GM18502 (cell line): Measurements from ENCODE around the gene PATJ.

Experiments
- ATAC-seq: cut with Tn5 transposase; IDR thresholded peaks from one replicate; pipeline ENCODE4 v1.9.1; 2021; ENCODE audit warnings: mild to moderate bottlenecking; ENCODE audit not compliant: unreplicated experiment, poor library complexity

Gene PATJ

DNA sequence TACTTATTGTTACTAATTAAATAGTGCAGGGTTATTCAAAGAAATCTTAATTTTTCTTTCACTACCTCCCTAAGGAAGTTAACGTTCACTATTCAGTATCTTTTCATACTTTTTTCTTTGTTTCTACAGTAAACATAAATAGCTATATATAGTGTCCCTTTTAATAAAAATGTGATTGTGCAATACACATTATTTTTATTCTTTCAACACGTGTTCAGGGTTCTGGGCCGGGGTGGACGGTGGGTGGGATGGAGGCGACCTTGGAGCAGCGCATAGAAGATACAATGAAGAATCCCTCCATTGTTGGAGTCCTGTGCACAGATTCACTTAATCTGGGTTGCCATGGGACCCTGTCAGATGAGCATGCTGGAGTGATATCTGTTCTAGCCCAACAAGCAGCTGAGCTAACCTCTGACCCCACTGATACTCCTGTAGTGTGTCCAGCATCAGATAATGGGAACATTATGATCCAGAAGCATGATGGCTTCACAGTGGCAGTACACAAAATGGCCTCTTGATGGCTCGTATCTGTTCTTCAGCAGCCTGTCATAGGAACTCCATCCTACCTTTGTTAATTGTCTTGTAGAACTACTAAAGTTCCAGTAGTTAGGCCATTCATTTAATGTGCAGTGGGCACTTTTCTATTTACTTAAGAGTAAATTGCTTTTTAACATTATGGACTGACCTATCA, 296.5 kb downstream of the PATJ start:
- no peak for ATAC-seq

DNA sequence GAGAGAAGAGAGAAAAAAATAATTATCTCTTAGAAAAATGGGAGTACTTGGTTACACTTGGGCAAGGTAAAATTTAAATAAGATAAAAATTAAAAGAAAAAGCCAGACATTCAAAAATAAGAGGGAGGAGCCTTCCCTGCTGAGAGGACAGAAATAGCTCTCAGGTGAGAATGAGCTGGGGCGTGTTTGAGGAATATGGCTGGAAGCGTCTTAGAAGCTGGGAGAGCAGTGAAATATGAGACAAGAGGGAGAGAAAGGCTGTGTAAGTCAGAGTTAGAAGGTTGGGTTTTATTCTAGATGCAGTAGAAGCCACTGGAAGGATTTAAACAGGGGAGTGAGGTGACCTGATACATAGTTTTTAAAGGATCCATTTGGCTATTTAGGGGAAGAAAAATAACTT, 298.2 kb downstream of the PATJ start:
- ATAC-seq, result no peak

DNA sequence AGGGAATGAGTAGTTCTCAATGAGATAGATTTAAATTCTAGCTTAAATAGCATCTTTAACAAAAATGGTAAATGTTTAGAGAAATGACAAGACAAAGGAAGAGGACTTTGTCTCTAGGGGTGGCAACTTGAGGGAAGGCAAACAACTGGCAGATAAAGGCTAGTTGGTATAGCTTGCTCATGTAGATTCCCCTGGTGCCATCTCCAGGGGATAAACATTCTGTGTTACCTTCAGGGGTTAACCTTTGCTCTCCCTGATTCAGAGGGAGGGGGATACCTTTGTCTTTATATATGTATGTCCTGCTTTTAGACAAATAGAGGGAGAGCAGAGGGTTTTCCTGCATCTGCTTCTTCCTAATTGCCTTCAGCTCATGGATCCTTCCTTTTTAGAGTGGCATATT, 298.7 kb downstream of the PATJ start:
- ATAC-seq, result no peak

DNA sequence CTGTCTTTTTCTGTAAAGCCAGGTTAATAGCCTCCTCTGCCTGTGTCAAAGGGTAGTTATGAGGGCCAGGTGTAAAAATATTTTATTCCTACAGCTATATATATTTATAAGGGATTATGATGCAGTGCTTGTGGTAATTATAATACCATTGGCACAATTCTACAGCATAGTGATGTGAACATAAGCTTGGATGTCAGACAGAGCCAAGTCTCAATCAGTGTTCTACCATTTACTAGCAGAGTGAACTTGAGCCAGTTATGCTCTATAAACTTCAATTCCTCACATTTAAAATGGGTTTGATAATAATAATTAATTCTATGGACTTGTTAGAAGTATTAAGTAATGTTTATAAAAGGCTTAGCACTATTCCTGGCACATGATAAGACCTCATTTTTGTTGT, 300.9 kb downstream of the PATJ start:
- no peak for ATAC-seq

DNA sequence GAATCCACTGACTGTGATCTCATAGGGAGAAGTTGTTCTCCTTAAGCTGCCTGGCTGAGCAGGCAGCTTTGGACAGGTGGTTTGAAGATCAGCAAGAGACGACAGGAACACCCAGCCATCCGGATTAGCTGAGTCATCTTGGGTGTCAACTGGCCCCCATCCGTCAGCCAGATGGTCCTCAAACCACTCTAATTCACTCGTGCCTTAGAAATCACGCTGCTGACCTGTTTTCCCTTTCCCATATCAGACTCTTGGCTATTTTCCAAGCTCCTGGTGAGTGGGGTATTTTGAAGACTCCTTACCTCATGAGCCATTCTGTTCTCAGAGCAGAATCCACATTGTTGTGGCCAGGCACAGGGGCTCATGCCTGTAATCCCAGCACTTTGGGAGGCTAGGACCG, 303.3 kb downstream of the PATJ start:
- no peak for ATAC-seq

DNA sequence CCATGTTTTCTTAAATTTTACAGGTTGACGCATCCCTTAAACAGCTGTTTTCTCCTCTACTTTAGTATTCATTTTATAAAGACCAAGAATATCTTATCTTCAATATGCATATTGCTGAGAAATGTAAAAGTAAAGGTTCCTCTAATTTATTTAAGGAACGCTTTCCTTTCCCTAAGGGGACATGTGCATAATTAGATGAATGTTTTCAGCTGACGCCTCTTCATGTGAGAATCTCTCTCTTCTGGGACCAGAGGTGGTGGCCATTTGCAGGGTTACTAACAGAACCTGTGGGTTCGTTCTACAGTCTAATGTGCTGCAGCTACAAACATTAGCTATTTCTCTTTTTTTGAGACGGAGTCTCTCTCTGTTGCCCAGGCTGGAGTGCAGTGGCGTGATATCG, 304.6 kb downstream of the PATJ start:
- no peak for ATAC-seq

DNA sequence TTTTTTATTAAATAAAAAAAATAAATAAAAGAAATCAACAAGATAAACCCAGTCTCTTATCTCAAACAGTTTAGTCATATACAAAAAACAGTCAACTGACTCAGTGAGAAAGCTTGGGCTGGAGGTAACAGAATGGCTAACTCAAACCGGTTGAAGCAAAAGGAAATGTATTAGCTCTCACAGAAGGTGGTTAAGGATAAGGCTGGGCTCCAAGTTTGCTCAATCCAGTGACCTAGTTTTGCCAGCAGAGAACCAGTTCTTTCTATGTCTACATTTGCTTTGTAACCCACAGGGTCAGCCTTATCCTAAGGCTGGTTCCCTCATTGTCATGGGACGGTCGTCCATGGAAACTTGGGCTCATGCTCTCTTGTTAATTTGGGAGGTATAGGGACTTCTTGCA, 307.9 kb downstream of the PATJ start:
- no peak for ATAC-seq

DNA sequence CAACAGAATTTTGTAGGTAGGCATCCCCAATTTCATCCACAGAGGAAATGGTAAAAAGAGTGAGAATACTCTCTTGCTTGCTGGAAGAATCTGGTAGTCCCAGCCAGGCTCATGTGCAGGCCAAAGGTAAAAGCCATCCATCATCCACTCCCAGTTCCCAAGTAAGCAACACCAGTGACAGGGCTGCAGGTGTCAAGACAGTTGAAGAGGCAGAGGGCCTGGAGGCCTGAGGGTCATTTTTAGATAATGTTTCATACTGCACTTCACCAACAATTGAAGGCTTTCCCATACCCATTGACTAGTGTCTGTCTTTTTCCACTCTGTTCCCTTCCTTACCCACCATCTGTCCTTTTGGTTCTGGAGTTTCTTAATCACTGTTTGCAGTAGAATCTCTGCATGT, 310.7 kb downstream of the PATJ start:
- ATAC-seq, result no peak

DNA sequence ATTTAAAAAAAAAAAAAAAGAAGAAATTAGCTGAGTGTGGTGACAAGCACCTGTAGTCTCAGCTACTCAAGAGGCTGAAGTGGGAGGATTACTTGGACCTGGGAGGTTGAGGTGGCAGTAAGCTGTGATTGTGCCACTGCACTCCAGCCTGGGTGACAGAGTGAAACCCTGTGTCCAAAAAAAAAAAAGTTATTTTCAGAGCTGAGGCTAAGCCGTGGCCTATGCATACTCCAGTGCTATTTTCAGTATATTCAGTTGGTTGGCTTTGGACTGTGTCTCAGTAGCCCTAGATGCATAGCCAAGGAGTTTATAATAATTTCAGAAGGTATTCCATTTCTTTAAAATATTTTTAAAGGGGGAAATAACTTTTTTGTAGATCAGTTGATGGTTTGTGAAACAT, 311.9 kb downstream of the PATJ start:
- ATAC-seq, result no peak

DNA sequence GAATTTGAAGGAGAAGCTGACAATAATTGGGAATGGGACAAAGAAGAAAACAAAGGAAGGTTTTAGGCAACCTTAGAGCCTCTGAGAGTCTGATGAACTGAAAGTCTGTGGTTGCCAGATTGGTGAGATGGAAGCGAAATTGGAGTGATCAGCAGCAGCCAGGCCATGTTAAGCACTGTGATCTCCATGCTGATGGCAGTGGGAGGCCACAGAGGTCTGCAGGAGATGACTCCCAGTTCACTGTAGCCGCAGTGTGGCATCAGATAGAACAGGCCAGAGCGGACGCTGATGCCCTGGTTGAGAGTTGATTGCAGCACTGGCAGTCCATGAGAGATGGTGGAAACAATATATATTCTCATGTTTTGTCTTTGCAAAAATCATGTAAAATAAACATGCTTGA, 314.9 kb downstream of the PATJ start:
- no peak for ATAC-seq

DNA sequence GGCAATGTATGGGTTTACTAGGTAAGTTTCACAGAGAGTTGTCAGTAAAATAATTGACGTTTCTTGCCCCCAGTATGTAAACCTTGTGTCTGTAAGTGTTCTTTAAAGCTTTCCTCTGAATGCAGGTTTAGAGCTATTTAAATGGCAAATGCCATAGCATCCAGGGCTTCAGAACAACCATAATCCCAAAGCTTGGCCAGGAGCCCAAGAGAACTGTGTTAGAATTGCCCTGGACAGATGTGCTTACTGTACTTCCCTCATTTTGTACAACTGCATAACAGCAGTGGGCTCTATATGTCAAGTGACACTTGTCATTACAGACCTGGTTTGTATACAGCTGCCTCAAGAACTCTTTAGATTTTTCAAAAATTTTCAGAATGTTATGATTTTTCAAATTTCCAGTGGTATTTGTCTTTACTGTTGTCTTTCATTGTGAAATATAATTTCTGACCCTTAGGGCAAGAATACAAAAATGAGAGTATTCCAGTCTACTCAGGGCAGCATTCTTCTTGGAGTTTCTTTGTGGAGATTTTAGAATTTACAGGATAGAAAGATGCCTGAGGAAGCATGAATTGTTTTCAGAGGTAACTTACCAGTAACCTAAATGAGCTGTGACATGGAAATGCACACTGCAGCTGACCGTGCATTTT, 315.5 kb downstream of the PATJ start:
- ATAC-seq, result no peak

DNA sequence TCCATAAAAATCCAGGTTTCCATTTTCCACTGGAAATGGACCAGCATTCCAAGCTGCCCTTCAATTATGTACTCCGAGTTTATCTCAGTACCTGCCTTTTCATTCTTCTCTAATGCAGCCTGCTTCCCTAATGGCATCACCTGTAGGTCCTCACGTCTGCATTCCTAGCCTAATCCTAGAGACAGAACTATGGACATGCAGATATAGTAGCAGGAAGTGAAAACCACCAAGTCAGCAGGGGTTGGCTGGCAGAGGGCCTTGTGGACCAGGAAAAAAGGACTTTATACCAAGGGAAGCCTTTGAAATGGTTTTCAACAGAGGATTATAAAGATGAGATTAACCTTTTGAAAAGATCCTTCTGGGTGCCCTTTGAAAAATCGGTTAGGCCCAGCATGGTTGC, 316.7 kb downstream of the PATJ start:
- no peak for ATAC-seq

DNA sequence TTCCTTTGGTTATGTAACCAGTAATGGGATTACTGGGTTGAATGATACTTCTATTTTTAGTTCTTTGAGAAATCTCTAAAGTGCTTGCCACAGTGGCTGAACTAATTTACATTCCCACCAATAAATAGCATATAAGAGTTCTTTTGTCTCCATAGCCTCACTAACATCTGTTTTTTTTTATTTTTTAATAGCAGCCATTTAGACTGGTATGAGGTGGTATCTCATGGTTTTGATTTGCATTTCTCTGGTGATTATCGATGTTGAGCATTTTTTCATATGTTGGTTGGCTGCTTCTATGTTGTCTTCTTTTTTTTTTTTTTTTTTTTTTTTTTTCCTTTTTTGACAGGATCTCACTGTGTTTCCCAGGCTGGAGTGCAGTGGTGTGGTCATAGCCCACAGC, 319.8 kb downstream of the PATJ start:
- no peak for ATAC-seq

DNA sequence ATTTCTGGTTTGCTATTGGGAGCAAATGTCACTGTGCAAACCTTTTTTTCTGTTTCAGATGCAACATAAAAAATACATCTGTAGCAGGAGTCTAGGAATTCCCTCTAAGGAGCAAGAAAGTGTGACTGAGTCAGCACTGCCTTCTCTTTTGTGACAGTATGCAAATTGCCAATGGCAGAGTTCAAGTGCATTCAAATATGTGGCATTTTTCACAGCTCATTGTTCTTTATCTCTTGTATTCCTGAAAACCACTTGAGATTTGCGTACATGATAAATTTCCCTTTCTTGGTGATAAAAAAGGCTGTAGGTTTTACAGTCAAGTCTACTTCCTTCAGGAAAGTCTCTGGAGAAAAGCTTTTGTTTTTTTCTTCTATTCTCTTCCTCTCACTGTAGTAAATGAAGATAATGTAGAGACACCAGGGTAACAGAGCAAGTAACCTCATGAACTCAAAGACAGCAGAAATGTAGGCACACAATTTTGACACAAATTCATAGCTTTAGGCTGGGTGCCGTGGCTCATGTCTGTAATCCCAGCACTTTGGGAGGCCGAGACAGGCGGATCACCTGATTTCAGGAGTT, 322.6 kb downstream of the PATJ start:
- ATAC-seq, result no peak

DNA sequence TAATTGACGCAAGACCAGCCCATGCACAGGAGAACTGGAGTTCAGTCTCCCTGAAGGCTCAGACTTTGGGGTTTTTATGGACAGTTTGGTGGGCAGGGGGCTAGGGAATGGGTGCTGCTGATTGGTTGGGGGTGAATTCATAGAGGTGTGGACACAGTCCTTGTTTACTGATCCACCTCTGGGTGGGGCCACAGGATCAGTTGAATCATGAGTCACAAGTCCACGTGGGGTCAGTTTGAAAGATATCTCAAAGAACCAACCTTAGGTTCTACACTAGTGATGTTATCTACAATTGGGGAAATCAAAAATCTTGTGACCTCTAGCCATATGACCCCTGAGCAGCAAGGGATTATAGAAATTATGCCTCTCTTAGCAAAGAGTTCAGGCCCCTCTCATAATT, 324.4 kb downstream of the PATJ start:
- no peak for ATAC-seq

DNA sequence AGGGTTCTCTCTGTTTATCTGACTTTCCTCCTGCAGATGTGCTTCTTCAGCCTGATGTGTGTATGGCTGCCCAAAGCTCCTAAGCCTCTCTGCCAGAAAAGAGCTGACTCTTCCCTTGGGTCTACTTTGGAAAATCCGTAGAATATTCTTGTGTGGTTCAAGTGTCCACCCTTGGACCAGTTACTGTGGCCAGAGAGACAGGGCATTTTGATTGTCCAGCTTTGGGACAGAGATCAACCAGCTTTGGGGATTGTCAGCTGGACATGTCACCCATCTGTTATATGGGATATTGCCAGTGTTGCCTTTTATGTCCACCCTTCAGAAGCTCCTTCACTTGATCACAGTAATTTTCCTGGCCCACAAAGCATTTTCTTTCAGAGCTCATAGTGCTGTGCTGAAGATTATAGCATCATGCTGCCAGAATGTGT, 326.1 kb downstream of the PATJ start:
- ATAC-seq, result no peak

DNA sequence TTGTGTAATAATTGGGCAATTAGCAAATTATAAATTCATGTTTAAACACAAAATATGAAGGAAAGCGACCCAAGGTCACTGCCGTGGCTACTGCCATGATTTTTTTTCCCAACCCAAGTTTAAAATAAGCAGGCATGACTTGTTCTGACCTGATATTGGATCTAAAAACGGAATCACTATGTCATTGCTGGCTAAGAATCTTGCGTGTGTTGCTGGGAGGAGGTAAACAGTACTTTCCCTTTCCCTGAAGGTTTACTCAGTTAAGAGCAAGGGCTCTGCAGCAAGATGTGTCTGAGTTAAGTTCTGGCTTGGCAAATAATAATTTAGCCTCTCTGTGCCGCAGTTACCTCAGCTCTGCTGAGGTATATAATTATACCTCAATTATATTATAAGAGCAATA, 326.7 kb downstream of the PATJ start:
- no peak for ATAC-seq

DNA sequence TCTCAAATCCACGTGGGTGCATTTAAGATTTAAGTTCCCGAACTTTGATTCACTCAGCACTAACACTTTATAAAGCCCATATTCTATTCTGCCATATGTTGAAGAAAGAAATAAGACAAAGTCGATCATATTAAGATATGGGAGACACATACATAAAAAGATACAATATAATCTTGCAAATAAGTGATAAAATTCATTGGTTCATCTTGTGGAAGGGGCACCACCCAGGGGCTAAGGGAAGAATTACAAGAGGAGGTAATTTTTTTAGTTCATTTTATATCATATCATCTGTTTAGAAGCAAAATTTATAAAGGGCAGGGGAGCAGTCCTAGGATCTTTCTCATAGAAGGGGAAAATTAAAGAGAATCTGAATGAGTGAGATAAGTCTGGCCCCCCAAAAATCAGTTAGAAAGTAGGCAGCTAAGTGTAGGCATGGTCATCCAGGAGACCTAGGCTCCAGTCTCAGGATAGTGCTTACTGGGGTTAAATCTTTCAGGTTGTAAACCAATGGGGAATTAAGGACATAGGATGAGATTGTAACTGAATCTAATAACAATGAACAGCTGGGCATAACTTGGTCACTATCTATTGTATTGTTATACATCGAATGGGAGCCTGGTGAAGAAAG, 328.2 kb downstream of the PATJ start:
- no peak for ATAC-seq

DNA sequence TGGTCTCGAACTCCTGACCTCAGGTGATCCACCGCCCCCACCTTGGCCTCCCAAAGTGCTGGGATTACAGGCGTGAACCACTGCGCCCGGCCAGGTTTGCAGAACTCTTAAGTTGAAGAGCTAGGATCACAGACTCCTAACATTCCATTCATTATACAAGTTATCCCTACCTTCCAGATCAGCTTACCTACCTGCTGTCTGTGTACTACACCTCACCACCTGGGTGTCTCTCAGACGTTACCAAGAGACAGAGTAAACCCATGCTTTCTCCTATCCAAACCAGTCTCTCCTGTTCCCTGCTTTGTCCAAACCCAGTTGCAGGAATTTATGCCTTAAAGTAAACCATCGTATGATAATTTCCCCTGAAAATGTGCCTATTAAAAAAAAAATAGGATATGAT, 329.4 kb downstream of the PATJ start:
- no peak for ATAC-seq

DNA sequence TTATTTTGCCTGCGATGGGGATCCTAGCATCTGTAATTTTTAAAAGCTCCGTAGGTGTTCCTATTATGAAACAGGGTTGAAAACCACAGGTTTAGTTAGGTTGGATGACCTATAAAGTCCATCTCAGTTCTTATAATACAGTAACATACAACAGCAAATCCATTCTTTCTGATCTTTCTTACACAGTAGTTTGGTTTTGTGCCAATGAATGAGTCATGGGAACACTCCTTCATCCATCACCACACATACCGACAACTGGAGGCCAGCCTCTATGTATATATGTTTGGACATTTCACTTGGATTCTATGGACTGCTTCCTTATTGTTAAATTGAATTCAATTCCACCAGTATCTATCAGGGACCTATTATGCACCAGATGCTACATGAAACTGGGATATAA, 334.0 kb downstream of the PATJ start:
- no peak for ATAC-seq

DNA sequence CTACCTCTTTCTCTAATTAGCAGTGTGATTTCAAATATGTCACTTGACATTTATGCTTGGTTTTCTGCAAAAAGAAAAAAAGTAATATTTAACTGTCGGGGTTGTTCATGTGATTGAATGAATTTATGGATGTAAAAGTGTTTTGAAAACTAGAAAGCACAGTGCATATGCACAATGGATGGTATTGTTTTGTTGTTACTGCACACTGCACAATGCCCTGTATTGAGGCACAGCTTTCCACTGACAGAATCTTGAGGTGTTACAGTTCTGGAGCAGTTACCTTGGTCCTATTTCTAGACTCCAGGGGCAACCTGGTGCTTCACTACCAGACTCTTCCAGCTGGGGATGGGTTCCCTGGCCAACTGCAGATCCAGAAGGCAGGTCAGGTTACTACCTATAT, 335.5 kb downstream of the PATJ start:
- no peak for ATAC-seq
